Hepatic stellate cell (primary cell): Measurements from ENCODE around the gene PACRG.

Experiments used
- DNase-seq: peaks from one replicate; pipeline ENCODE4 v3.0.0; 2011; ENCODE audit warnings: low spot score

The PACRG gene

DNA sequence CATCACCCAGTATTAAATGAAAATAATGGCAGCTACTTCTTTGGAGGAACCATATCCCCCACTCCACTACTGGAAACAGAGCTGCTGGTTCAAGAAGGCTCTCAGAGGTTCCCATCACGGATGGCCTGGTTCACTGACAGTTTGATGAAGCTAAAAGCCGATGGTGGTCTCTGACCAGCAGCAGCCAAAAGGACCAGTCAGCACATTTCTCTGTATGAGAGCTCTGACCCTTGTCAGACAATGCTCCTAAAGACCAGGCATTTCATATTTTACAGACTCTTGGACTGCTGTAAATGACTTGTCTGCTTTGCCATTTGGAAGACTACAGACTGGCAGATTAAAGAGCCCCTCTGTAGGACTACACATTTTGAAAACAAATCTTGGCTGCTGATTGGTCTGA lies 16.8 kb upstream of the PACRG start:
- no peak for DNase-seq

DNA sequence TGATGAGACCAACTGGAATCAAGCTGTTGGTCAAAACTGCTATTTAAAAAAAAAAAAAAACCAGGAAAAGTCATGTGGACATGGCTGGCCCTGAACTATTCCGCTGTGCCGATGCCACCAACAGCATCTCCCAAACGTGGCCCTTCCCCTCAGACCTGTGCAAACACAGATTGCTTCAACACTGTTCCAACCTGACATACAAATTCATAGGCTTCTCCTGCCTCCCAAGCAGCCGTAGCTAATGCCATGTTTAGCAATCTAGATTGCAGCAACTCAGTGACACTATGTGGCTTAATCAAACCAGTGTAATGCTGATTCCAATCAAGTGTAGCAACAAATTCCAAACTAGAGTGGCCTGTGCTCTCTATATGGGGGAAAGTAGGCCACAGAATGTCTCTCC lies 16.4 kb upstream of the PACRG start:
- DNase-seq, result no peak

- no peak for DNase-seq
Observed at GRCh38 chr6:162712694-162713093, 15.1 kb upstream of the PACRG start.

GRCh38 chr6:162713974-162714780 lies 13.6 kb upstream of the PACRG start:
- no peak for DNase-seq

DNA sequence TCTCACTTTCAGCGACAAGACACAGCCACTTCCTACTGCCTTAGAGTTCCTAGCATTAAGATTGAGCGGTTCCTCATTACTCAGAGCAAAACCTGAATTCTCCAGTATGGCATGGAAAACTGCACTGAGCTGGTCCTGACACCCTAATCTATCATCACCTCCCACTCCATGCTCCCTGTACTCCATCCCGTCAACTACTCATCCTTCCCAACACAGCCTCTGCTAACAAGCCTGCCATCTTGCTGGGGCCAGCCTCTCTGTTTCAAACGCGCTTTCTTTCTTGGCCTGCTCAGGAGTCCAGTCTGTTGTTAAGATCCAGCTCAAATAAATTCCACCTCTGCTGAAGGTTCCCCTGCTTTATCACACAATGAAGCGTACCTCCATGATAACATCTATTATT lies 12.2 kb upstream of the PACRG start:
- DNase-seq, result no peak

- no peak for DNase-seq
Observed at GRCh38 chr6:162719528-162719927, 8.2 kb upstream of the PACRG start.

GRCh38 chr6:162721404-162721687 lies 6.4 kb upstream of the PACRG start:
- no peak for DNase-seq

- no peak for DNase-seq
Observed at GRCh38 chr6:162722226-162722625, 5.5 kb upstream of the PACRG start.

DNA sequence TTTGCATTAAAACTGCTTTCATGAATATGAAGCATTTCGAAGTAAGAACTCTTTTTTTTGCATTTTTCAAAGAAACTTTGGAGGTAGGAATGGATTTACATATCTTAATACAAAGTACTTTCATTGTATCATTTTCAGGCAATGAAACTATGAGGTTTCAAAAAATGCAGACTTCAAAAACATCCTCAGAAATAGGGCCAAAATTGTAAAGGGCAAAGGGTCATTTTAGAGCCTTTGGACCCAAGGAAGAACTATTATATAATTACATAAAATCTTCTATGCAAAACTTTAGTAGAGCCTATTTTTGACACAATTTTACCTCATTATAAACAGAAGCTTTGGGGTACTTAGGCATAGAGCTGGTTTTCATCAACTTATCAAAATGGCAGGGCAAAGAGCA lies 5.1 kb upstream of the PACRG start:
- DNase-seq, result no peak

GRCh38 chr6:162726947-162727321 lies 840 bp upstream of the PACRG start:
- peak; percentile 11 for DNase-seq

- DNase-seq, result no peak
Observed at GRCh38 chr6:162728197-162728596, 423 bp downstream of the PACRG start.

- no peak for DNase-seq
Observed at GRCh38 chr6:162728706-162729105, 932 bp downstream of the PACRG start.

- DNase-seq, result no peak
Observed at GRCh38 chr6:162730502-162730901, 2.7 kb downstream of the PACRG start.

GRCh38 chr6:162733489-162733888 lies 5.7 kb downstream of the PACRG start:
- no peak for DNase-seq

GRCh38 chr6:162736961-162737360 lies 9.2 kb downstream of the PACRG start:
- DNase-seq, result no peak

DNA sequence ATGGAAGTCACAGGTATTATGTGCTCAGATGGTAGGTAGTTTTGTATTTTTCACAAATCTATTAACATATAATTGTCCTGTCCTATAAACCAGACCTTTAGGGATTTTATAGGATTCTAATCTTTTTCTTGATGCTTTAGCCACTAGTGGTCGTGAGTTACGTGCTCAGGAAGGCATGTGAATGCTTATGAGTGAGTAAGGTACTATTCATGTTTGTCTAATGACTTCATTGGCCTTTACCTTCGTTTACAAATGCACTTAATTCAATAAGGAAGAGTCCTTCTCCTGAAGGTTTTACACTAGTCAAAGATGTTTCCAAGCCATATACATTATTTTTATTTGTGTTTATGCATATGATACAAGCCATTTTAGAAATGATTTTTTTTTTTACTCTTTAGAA lies 23.0 kb downstream of the PACRG start:
- DNase-seq, result no peak

- DNase-seq, result no peak
Observed at GRCh38 chr6:162751211-162751859, 23.6 kb downstream of the PACRG start.

- DNase-seq, result no peak
Observed at GRCh38 chr6:162753775-162754174, 26.0 kb downstream of the PACRG start.

- DNase-seq, result no peak
Observed at GRCh38 chr6:162770136-162770535, 42.4 kb downstream of the PACRG start.

- no peak for DNase-seq
Observed at GRCh38 chr6:162770955-162771354, 43.2 kb downstream of the PACRG start.

DNA sequence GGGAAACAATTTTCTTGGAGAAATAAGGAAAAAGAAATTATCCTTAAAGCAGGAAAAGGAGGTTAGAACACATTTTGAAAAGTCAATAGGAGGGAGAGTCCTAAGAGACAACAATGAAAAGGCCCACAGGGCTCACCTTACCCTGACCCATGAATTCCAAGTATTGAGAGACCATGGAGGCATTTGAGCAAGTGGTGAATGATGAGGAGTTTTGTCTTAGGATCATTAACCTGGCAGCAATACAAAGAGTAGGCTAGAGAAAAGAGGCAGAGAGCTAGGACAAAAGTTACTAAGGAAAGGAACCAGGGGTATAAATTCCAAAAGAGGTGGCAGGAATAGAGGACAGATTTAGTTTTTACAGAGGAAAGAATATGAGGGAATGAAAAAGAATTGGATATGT lies 44.7 kb downstream of the PACRG start:
- no peak for DNase-seq

DNA sequence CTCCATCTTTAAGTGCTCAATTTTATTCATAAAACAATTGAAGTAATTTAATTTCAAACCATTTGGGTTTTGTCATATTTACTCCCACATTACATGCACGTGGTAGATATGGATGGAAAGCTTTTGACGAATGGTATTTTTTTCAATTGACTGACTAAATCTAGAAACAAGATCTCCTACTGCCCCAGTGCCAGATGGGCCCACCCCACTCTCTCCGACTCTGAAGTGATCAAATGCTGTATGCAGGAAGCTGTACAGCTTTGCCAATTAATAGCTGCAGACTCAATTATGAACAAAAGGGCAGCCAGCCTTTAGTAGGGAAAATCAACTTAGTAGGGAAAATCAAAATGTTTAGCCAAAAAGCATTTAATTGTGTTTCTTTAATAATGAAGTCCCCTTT lies 46.2 kb downstream of the PACRG start:
- DNase-seq, result no peak

DNA sequence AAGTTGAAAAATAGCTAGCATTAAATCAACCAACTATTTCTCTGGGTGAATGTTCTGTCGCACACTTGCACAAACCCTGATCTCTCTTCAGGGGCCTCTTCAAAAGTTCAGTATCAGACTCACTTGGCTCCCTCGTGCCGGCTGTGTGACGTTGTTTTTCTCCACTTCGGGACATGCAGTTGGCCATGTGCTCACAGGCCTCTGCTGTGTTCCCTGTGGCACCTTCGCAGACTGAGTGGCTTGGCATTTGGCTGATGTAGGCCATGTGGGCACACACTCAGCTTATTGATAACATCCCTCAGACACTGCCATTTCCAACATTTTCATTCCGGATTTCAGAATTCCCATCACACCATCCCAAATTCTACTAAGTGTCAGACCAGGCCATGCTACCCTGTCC lies 49.3 kb downstream of the PACRG start:
- DNase-seq, result no peak

GRCh38 chr6:162778603-162779002 lies 50.8 kb downstream of the PACRG start:
- DNase-seq, result no peak
